Measurements from ENCODE around the gene CCDC187.

Gene CCDC187

GRCh38 chr9:136258299-136258625 lies 45.6 kb downstream of the CCDC187 start:
- Mint-ChIP-seq H3K4me1 (peaks cover 8% of the 10 kb centered on the region), H3K4me3 (no peak overlapping the region), H3K9me3 (no peaks in the 10 kb centered on the region), H3K27me3 (peaks cover 17% of the 10 kb centered on the region), H3K27ac (no peak overlapping the region)
- DNase-seq (no peak), ATAC-seq (no peak)

DNA sequence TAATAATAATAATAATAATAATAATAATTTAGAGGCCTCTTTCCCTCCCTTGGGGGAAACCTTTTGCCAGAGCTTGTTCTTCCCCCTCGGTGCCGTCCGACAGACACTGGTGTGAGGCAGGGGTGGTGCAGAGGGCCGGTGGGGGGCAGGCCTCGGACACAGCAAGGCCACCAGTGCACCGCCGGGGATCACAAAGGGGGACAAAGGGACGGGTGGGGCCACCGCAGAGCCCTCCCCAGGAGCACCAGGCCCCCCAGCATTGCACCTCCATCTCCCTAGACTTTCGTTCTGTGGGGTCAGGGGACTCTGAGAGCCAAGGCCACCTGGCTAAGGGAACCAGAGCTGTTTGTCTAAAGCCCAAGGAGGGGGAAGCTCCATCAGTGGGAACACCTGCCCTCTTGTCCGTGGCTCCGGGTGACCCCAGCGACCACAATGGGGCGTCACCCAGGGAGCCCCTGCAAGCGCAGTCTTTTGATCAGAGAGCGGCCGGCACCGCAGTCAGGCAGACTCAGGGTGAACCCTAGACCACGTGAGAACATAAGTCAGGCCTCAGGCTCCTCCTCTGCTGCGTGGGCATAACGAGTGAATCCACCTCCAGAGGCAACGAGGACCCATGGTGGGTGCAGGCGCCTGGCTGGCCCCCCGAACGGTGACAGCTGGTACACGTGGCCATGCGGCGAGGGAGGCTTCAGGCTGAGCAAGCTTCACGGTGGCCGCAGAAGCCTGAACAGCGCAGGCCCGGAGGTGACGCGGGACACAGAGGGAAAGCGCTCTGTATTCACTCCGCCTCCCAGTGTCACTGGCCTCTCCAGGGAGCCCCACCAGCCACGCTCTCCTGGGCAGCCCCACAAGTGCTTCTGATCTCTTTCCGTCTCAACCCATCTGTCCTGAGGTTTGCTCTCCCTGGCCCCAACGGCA lies 46.3 kb downstream of the CCDC187 start:
- no peak overlapping the region for H3K4me3 Mint-ChIP-seq
- DNase-seq, result no peak
- no peak for ATAC-seq
- peaks cover 20% of the 10 kb centered on the region for H3K27me3 Mint-ChIP-seq
- H3K4me1 Mint-ChIP-seq, result peaks cover 8% of the 10 kb centered on the region
- H3K9me3 Mint-ChIP-seq, result no peaks in the 10 kb centered on the region
- no peak overlapping the region for H3K27ac Mint-ChIP-seq

DNA sequence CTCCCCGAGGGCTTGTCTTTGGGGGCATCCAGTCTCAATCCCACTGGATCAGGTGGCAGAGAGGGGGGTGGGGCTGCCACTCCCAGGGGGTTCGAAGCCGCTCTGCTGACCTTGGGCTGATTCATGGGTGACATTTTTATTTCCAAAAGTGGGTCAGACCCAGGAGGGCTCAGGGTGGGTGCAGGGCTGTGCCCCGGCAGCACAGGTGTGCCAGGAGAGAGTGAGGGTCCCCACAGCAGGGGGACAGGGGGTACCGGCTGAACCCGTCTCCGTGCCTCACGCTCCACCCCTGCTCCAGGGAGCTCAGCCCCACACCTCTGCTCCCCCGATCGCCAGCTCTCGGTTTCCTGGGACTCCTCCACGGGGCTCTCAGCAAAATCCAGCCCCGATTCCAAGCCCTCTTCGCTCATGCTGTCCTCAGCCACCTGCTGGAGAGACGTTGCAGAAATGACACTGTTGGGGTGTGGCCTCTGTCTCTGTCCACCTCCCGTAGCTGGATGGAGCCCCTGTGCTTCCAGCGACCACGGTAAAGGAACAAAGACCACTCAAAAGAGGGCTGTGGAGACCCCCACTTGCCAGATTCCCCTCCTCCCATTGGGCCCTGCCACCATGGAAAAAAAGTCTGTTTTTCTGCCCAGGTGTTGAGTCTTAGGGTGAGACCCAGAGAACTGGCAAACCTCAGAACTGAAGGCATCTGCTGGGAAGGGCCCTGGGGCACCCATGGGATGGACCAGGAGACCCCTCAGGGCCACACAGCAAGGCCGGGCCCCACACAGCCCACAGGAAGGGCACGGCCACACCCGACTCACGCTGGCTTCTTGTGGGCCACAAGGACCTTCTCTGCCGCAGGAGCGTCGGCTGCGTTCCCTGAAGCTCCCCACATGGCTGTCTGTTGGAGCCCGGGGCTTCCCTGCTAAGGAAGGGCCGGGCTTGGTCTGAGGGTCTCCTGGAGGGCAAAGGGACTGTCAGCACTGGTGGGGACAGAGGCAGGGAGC lies 47.7 kb downstream of the CCDC187 start:
- Mint-ChIP-seq H3K9me3 (no peaks in the 10 kb centered on the region), H3K27ac (peak overlapping the region in 1 of 2 donors; percentile 63), H3K27me3 (peaks cover 20% of the 10 kb centered on the region), H3K4me1 (peaks cover 8% of the 10 kb centered on the region), H3K4me3 (no peak overlapping the region)
- DNase-seq (no peak), ATAC-seq (no peak)

GRCh38 chr9:136255166-136255538 lies 48.7 kb downstream of the CCDC187 start:
- H3K27ac Mint-ChIP-seq, result peak overlapping the region in 1 of 2 donors; percentile 87
- peaks cover 20% of the 10 kb centered on the region for H3K27me3 Mint-ChIP-seq
- peaks cover 8% of the 10 kb centered on the region for H3K4me1 Mint-ChIP-seq
- no peak overlapping the region for H3K4me3 Mint-ChIP-seq
- H3K9me3 Mint-ChIP-seq, result no peaks in the 10 kb centered on the region
- no peak for ATAC-seq
- DNase-seq, result no peak

DNA sequence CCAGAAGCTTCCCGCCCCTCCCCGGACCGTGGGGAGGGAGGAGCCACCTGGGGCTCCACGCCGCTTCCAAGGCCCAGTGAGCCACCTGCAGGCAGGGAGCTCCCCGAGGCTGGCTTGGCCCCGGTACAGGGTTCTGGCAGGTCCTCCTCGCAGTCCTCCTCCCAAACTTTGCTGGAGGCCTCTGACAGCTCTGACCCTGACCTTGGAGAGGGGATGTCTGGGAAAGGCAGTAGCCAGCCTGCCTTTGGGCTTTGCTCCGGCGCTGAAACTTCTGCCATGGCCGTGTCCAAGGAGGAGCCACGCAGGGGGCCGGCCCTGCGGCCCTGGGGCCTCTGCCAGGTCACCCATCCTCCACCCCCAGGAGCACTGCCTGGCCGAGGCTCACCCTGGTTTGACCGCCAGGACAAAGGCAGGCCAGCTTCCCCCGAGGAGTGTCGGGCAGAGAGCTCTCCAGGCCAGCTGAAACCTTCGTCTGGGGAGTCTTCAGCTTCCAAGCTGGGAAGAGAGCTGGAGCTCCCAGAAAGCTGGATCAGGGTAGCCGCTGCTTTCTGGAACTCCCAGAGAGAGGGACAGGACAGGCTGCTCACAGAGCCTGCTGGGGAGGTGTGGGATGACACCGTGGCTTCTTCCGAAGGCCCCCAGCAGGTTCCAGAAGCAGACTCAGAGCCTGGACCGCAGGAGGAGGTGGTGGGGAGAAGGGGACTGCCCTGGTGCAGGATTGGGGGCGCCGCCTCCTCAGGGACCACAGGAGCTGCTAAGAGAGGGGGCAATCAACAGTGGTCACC lies 49.3 kb downstream of the CCDC187 start:
- no peak for ATAC-seq
- H3K4me1 Mint-ChIP-seq, result peaks cover 8% of the 10 kb centered on the region
- H3K27ac Mint-ChIP-seq, result peak overlapping the region in 1 of 2 donors; percentile 12
- DNase-seq, result no peak
- H3K9me3 Mint-ChIP-seq, result no peaks in the 10 kb centered on the region
- peaks cover 20% of the 10 kb centered on the region for H3K27me3 Mint-ChIP-seq
- H3K4me3 Mint-ChIP-seq, result no peak overlapping the region

- no peak overlapping the region for H3K27ac Mint-ChIP-seq
- H3K4me1 Mint-ChIP-seq, result peaks cover 8% of the 10 kb centered on the region
- DNase-seq (no peak), ATAC-seq (no peak)
- H3K9me3 Mint-ChIP-seq, result no peaks in the 10 kb centered on the region
- peaks cover 20% of the 10 kb centered on the region for H3K27me3 Mint-ChIP-seq
- no peak overlapping the region for H3K4me3 Mint-ChIP-seq
Measured at GRCh38 chr9:136253246-136254130, 50.4 kb downstream of the CCDC187 start.

DNA sequence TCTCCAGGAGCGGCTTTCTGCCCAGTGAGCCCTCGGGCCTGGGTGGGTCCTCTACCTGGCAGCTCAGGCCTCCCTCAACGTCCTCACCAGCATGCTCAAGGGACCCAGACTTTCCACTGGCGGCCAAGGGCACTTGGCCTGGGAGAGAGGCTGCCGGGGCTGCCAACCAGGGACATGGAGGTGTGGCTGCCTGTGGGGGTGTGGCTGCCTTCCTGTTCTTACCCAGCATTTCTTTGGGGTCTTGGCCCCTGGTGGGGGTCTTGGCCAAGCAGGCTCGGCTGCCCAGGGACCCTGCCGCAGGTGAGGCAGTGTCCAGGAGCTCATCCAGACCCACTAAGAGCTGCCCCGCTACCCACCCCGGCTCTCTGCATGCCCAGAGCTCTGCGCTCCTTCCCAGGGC lies 51.0 kb downstream of the CCDC187 start:
- Mint-ChIP-seq H3K4me3 (no peak overlapping the region), H3K27ac (no peak overlapping the region), H3K9me3 (no peaks in the 10 kb centered on the region), H3K27me3 (peaks cover 20% of the 10 kb centered on the region), H3K4me1 (peaks cover 8% of the 10 kb centered on the region)
- ATAC-seq (no peak), DNase-seq (no peak)

DNA sequence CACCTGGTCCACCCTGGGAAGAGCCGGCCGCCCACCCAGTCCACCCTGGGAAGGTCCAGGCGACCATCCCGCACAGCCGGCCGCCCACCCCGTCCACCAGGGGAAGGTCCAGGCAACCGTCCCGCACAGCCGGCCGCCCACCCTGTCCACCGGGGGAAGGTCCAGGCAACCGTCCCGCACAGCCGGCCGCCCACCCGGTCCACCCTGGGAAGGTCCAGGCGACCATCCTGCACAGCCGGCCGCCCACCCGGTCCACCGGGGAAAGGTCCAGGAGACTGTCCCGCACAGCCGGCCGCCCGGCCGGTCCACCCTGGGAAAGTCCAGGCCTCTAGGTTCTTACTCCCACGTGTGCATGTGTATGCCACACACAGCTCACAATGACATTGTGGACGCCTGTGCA lies 51.6 kb downstream of the CCDC187 start:
- DNase-seq (no peak), ATAC-seq (no peak)
- Mint-ChIP-seq H3K27ac (no peak overlapping the region), H3K27me3 (peaks cover 20% of the 10 kb centered on the region), H3K4me1 (peaks cover 8% of the 10 kb centered on the region), H3K9me3 (no peaks in the 10 kb centered on the region), H3K4me3 (no peak overlapping the region)

DNA sequence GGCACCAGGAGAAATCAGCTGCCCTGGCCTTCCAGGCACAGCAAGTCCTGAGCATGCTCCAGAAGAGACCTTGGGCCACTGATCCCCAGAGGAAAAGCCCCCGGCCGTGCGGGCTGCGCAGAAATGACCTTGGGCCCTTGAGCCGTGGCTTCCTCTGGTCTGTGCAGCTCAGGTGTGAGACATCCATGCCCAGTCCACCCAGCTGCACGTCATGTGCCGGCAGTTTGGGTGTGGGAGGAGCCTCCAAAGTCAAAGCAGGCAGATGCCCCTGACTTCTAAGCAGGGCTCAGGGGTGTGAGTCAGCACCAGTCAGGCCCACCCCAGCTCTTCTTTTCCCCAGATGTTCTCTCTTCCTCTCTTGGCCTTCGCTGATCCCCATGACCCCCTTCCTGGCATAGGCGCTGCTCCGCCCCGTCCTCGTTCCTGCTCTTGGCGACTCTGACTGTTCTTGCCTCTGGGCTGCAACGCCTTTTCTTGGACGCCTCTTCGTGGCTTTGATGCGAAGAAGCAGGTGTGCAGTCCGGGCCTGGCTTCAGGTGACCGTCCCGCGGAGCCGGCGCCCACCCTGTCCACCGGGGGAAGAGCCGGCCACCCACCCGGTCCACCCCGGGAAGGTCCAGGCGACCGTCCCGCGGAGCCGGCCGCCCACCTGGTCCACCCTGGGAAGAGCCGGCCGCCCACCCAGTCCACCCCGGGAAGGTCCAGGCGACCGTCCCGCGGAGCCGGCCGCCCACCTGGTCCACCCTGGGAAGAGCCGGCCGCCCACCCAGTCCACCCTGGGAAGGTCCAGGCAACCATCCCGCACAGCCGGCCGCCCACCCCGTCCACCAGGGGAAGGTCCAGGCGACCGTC lies 52.4 kb downstream of the CCDC187 start:
- Mint-ChIP-seq H3K27ac (no peak overlapping the region), H3K9me3 (no peaks in the 10 kb centered on the region), H3K27me3 (peaks cover 20% of the 10 kb centered on the region), H3K4me3 (no peak overlapping the region), H3K4me1 (peaks cover 8% of the 10 kb centered on the region)
- ATAC-seq (no peak), DNase-seq (no peak)

- Mint-ChIP-seq H3K4me1 (peaks cover 14% of the 10 kb centered on the region), H3K9me3 (no peaks in the 10 kb centered on the region)
- no peak for ATAC-seq
Measured at GRCh38 chr9:136250676-136251075, 53.2 kb downstream of the CCDC187 start.

GRCh38 chr9:136249877-136250559 lies 53.9 kb downstream of the CCDC187 start:
- H3K4me3 Mint-ChIP-seq, result no peak overlapping the region
- no peak for ATAC-seq
- H3K9me3 Mint-ChIP-seq, result no peaks in the 10 kb centered on the region
- peaks cover 14% of the 10 kb centered on the region for H3K27me3 Mint-ChIP-seq
- no peak for DNase-seq
- H3K4me1 Mint-ChIP-seq, result peaks cover 10% of the 10 kb centered on the region
- no peak overlapping the region for H3K27ac Mint-ChIP-seq

More at GRCh38 chr9:136250676-136251075, 53.2 kb downstream of the CCDC187 start:
- no peak overlapping the region for H3K4me3 Mint-ChIP-seq
- H3K27me3 Mint-ChIP-seq, result peaks cover 20% of the 10 kb centered on the region
- DNase-seq, result no peak
- no peak overlapping the region for H3K27ac Mint-ChIP-seq

GRCh38 chr9:136248951-136249876 lies 54.7 kb downstream of the CCDC187 start:
- H3K27me3 Mint-ChIP-seq, result peaks cover 8% of the 10 kb centered on the region
- peaks cover 15% of the 10 kb centered on the region for H3K4me1 Mint-ChIP-seq
- no peak for ATAC-seq
- H3K27ac Mint-ChIP-seq, result peak overlapping the region in 1 of 2 donors; percentile 54
- H3K9me3 Mint-ChIP-seq, result no peaks in the 10 kb centered on the region
- H3K4me3 Mint-ChIP-seq, result no peak overlapping the region
- no peak for DNase-seq

All from stimulated activated naive CD8-positive, alpha-beta T cell treated with anti-CD3 and anti-CD28 coated beads, Interleukin-15, amount 100 ng/mL, for 72 hours (primary cell).